NCI-H2107 (cell line): ENCODE data around the gene TEX28.
A peak's percentile ranks its signal among the peaks of the same experiment; 100 is the strongest.
"Not testable (repeated sequence)": the region's sequence is repeated elsewhere in the genome, so short reads cannot be mapped to it uniquely, and the experiment has no call there.

Experiments
- DNase-seq: peaks from one replicate; lab custom pipeline; 2025; lab: John Stamatoyannopoulos, UW

The TEX28 gene

GRCh38 chrX:154294791-154295574 is at the start of gene TEX28:
TSS of gene TEX28 (minus strand) at chrX:154295124. CDS start at chrX:154292117, 3,007 bp downstream.
- DNase-seq, result no peak

- DNase-seq, result not testable (repeated sequence)
Measured at GRCh38 chrX:154343620-154344019, 48.7 kb upstream of the TEX28 start.

- DNase-seq, result not testable (repeated sequence)
Measured at GRCh38 chrX:154343063-154343462, 48.1 kb upstream of the TEX28 start.

- not testable (repeated sequence) for DNase-seq
Measured at GRCh38 chrX:154341399-154342298, 46.7 kb upstream of the TEX28 start.

- no peak for DNase-seq
Measured at GRCh38 chrX:154334496-154334895, 39.6 kb upstream of the TEX28 start.

- no peak for DNase-seq
Measured at GRCh38 chrX:154333837-154334271, 38.9 kb upstream of the TEX28 start.

GRCh38 chrX:154333116-154333515 is 38.2 kb upstream of the TEX28 start:
- DNase-seq, result no peak

GRCh38 chrX:154332561-154332960 is 37.6 kb upstream of the TEX28 start:
- DNase-seq, result no peak

- DNase-seq, result peak; percentile 32
Measured at GRCh38 chrX:154329294-154329693, 34.4 kb upstream of the TEX28 start.

GRCh38 chrX:154328646-154329045 is 33.7 kb upstream of the TEX28 start:
- DNase-seq, result no peak

GRCh38 chrX:154327038-154327820 is 32.3 kb upstream of the TEX28 start:
- DNase-seq, result no peak

GRCh38 chrX:154325541-154325940 is 30.6 kb upstream of the TEX28 start:
- no peak for DNase-seq

- DNase-seq, result no peak
Measured at GRCh38 chrX:154323537-154323936, 28.6 kb upstream of the TEX28 start.

- no peak for DNase-seq
Measured at GRCh38 chrX:154322890-154323289, 28.0 kb upstream of the TEX28 start.

- no peak for DNase-seq
Measured at GRCh38 chrX:154321594-154321993, 26.7 kb upstream of the TEX28 start.

GRCh38 chrX:154321152-154321551 is 26.2 kb upstream of the TEX28 start:
- no peak for DNase-seq

- no peak for DNase-seq
Measured at GRCh38 chrX:154320406-154320805, 25.5 kb upstream of the TEX28 start.

- DNase-seq, result no peak
Measured at GRCh38 chrX:154317391-154317995, 22.6 kb upstream of the TEX28 start.

GRCh38 chrX:154315416-154315815 is 20.5 kb upstream of the TEX28 start:
- DNase-seq, result no peak

- no peak for DNase-seq
Measured at GRCh38 chrX:154313147-154313546, 18.2 kb upstream of the TEX28 start.

GRCh38 chrX:154312116-154312515 is 17.2 kb upstream of the TEX28 start:
- DNase-seq, result no peak
